GM15510 (cell line): ENCODE measurements around the gene CDH19.

Source experiments
- POLR2A ChIP-seq: IDR thresholded peaks from 3 replicates; pipeline ENCODE4 v1.6.1; 2011; ENCODE audit warnings: borderline replicate concordance; ENCODE audit not compliant: insufficient read length; ENCODE audit errors: extremely low read depth

The CDH19 gene

DNA sequence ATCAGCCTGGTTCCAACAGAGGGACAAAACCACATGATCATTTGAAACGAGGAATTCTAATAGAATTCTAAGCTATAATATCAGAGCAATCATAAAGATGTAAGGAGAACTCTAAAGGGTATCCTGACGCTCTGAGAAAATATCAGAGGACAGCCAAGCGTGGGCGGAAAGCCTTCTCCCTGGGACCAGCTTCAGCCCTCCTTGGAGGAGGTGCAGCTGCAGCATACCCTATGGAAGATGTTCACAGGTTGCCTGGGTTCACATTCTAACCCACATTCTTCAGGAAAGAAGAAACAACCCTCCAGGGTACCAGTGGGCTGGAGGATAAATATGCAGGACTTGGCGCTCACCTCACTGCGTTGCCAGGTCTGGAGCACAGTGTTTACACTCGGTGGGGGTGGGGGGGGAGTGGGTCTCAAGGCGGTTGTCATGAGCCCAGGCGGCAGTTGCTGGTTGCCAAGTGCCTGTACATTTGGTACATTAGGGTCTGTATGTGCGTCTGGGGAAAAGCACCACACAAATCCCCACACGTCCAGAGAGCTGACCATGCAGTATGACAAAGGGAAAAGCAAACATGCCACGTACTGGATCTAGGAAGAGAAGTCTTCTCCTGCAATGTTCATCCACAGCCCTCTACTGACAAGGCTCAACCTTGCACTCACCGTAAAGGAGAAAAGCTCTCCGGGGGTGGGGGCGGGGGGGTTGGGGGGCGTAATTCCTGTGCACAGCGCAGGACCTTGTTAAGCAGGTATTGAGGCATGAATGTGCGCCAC is 80.5 kb downstream of the CDH19 start:
- no peak for TF ChIP-seq POLR2A

DNA sequence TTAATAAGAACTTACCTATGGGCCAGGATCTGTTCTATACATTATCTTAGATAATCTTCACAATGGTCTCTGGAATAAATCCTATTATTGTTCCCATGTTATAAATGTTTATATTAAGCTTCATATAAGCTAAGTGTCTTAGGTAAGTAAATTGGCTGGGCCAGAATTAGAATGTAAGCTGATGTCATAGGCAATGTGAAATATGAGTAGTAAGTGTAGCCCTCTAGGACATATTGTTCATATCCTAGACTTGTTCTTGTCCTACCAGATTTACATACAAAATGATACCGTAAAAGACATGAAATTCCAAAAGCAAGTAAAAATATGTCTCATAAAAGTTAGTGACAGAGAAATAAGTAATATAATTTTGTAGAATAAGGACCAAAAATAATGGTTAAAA is 89.9 kb downstream of the CDH19 start:
- no peak for TF ChIP-seq POLR2A

DNA sequence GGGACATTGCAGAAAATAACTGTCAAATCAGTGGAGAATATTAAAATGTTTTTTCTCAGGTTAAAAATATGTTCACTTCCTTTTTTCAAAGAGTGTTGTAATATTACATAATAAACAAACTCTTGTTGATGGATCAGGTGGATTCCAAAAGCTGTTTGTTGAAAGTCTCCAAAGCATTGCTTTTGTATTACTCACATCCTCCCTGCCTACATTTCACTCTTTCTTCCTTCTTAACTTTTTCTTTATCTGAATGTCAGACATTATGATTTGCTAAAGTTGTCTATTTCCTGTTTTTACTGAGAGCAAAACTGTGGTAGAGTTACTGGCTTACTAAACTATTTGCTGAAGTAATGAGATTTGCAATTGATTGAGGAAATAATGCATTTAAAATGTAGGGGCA is 92.1 kb downstream of the CDH19 start:
- TF ChIP-seq POLR2A, result no peak

DNA sequence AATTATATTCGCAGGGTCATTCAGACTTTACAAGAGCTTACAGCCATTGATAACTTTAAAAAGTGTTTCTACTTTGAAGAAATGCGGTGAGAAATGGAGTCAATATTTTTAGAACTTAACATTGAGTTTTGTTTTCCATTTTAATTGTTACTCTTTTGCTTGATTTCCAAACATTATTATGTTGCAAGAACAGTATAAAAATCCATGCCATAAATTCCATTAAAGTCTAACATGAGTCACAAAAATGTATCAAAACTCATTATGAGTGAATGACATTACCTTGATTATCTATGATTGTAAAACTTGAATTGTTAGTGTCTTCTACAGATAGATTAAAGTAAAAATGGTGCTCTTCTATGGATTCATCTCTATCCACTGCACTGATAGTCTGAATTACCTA is 92.6 kb downstream of the CDH19 start:
- TF ChIP-seq POLR2A, result no peak

DNA sequence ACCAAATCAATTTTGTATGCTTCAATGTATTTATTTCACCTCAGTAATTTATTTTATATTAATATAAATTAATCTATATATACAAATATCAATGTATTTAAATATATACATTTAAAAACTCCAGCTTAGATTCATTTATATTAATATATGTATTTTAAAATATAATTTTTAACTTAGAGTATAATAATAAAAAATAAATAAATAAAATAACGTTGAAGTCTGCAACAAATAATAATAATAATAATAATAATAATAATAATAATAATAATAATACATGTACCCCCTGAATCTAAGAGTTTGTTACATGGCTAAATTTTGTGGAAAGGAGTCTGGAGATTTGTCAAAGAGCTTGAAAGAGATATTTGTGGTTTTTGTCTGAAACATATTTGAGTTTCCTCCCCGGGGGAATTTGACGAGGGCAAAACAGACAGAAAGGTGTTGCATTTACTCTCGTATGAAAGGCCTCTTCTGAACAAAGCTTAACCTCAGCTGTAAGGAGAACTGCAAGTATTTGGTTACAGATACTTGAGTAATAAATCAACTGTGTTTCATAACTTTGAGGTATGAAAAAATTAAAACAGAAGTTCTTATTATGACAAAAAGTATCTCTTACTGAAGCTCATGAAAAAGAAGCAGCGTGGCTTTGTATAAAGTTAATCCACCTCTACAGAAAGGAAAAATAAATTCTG is 93.4 kb downstream of the CDH19 start:
- TF ChIP-seq POLR2A, result no peak

DNA sequence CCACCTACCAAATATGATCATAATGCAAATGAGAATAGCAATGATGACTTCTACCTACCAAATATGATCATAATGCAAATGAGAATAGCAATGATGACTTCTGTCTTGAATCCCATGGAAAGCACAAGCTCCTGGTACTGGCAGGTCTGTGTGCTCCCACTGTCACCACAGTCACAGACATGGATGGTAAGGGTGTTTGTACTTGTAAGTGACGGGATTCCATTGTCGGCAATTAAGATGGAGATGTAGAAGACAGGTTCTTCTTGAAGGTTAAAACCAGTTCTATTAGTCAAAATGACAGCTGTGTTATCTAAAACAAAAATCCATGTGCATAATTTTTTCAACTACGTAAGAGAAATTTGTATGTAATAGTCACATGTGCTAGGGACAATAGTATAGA is 95.0 kb downstream of the CDH19 start:
- TF ChIP-seq POLR2A, result no peak

DNA sequence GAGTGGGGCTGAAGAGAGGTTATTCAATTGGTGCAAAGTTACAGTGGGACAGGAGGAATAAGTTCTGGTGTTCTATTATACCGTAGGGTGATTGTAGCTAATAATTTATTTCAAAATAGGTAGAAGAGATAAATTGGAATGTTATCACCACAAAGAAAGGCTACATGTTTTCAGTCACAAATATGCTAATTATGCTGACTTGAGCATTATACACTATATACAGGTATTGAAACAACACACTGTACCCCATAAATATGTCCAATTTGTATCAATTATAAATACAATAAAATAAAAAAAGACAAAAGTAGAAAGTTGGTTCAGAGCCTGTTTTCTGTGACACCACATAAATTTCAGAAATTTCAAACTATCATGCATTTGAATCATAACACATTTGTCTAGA is 97.7 kb downstream of the CDH19 start:
- no peak for TF ChIP-seq POLR2A

DNA sequence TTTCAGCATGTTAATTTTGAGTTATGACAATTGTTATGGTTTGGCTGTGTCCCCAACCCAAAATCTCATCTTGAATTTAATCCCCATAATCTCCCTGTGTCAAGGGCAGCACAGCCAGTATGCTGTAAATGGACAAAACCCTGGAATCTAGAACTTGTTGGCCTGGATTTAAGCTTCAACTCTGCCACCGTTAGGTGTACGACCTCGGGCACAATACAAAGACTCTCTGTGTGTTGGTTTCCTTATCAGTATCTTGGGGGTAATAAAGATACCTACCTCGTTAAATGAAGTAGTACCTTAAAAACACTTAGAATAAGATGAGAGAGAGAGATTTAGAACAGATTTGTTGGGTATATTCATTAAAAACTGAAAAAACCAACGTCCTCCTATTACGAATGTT is 106.5 kb downstream of the CDH19 start:
- TF ChIP-seq POLR2A, result no peak

DNA sequence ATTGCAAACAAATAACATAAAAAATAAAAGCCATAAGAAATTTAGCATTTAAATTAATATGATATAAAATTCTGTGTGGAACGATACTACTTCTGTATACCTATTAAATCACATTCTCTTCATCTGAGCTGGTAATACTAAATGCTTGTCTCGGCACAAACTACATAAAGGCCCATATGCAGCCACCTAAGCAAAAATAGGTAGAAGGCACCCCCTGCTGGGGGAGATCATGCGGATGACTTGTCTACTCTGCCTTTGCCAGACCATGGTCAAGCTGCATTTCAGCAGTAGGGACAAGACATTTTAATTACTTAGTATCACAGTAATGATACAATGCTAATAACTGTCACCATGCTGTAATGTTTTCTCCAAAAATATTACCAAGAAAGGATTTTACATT is 108.0 kb downstream of the CDH19 start:
- no peak for TF ChIP-seq POLR2A

DNA sequence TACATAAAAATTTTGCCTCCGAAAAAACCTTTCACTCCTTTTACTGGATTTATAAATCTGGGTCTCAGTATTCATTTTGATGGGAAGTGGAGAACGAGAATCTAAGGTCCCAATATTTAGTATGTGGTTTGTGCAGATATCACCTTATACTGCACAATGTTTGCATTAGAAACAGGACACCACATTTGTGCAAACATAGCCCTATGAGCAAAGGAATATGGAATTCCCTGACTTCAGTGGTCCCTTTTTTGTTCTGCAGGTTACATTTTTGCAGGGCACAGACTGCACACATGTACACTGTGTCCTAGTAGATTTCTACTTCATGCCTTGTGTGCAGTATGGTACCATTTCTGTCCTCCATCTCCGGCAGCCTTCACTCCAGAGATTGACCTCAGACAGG is 130.0 kb downstream of the CDH19 start:
- no peak for TF ChIP-seq POLR2A

DNA sequence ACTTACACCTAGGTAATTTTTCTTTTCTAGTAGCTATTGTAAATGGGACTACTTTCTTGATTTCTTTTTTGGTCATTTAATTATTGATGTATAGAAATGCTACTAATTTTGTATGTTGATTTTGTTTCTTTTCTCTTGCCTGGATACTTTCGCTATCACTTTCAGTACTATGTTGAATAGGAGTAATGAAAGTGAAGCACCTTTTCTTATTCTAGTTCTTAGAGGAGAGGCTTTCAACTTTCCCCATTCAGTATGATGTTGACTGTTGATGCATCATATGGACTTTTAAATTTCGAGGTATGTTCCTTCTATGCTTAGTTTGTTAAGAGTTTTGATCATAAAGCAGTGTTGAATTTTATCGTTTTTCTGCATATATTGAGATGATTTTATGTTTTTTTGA is 142.5 kb downstream of the CDH19 start:
- TF ChIP-seq POLR2A, result no peak

DNA sequence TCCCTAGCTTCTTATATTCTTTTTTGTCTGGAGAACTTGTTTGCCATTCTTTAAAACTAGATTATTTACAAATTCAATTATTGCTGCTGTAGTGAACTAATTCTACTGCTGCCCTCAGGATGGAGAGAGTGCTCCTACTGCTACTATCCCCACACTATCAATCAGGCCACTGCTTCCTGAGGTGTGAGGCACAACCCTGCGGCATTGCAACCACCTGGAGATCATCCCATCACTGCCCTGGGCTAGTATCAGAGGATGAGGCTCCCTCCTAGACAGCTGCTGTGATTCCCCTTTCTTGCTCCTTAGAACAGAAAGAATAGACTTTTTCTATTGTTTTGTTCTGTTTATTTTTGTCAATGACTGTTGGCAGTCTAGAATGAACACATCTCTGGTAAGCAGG is 146.6 kb downstream of the CDH19 start:
- no peak for TF ChIP-seq POLR2A
